ENCODE measurements around the gene PRR18.
"Not testable (repeated sequence)": the region's sequence is repeated elsewhere in the genome, so short reads cannot be mapped to it uniquely, and the experiment has no call there.

PRR18 gene, protein sequence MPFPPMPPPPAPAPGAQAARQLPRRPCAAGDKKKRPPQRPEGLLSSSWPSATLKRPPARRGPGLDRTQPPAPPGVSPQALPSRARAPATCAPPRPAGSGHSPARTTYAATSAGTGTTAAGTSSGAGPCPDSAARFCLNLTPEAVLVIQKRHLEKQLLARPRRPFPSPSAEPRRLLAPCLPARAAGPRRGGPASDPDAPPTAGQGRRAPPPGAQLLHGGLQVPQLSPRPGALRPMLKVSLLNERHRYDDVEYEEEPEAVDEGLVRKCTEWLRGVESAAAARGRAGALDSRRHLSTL

DNA sequence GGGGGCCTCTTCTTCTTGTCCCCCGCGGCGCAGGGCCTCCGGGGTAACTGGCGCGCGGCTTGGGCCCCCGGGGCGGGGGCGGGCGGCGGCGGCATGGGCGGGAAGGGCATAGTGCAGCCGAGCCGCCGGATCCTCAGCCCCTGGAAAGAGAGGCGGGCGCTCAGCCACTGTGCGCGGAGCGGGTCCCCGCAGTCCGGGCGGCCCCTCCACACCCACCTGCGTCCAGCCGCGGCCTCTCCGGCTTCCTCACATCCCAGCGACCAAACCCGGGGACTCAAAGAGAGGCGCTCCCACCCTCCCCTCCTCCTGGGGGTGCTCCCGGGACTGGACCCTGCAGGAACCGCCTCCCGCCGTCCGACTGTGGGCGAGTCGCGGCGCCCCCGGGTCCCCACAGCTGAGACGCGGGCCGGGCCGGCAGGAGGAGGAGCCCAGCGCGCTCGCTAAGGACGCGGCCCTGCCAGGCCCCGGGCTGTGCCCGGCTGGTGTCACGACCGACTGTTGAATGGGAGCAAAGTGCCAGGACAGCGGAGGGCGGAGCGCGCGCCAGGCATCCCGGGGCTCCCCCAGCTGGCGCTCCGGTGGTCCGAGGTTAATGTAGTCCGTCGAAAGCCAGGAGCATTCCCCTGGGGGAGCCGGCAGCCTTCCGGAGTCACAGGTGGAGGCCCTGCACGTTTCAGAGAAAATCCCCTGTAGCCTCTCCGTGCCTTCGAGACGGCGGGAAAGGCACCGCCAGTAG, at the start of gene PRR18:
Gene PRR18, minus strand, starts transcription at position 360 of the 736 bp plus-strand sequence. Its CDS starts 250 bp downstream, at position 110.
- no peak for DNase-seq (ENCODE audit: low read depth)

DNA sequence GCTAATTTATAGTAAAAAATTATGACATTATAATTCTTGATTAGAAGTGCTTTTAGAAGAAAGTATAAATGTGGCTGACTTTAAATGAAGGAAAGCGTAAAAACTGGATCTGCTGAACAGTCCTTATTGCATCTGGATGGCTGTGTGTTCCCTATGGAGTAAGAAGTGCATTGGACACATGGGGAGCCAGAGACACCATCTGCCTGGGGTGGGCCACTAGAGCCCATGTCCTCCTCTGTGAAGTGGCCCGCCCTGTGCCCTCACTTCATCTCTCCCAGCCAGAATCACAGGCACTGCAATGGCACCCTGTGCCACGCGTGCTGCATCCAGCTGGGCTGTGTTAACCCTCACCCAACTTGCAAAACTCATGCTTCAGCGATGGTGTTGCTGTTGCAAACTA, 47.4 kb upstream of the PRR18 start:
- no peak for DNase-seq (ENCODE audit: low read depth)

- no peak for DNase-seq (ENCODE audit: low read depth)
Measured at GRCh38 chr6:166354965-166355364, 46.8 kb upstream of the PRR18 start.

GRCh38 chr6:166354143-166354542, 46.0 kb upstream of the PRR18 start:
- DNase-seq (ENCODE audit: low read depth) = no peak

DNA sequence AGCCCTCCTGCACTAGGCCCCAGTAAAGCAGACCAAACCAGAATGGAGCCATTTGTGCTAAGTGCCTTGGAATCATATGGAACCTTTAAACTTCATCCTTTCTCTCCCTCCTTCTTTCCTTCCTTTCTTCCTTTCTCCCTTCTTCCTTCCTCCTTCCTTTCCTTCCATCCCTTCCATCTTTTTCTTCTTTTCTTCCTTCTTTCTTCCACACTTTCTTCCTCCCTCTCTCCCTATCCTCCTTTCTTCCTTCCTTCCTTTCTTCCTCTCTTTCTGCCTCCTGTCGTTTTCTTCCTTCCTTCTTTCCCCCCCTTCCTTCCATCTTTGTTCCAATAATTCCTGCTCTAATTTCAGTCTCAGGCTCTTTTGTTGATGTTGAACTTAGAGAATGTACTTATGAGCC, 45.3 kb upstream of the PRR18 start:
- no peak for DNase-seq (ENCODE audit: low read depth)

DNA sequence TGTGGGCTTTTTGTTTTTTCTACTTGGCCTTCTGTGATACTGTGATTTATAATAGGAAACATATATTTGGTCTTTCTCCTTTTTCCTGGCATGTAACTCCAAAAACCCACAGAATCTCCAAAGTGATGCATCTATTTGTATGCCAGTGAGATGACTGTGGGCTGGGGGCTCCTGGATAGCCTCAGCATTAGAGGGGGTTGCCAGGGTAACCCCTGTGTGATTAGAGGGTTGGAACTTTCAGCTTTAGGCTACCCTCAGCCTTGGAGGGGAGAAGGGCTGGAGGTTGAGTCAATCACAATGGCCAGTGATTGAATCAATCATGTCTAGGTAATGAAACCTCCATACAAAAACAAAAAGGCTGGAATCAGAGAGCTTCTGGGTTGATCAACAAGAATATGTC, 44.7 kb upstream of the PRR18 start:
- no peak for DNase-seq (ENCODE audit: low read depth)

GRCh38 chr6:166351715-166352285, 43.6 kb upstream of the PRR18 start:
- no peak for DNase-seq (ENCODE audit: low read depth)

- DNase-seq (ENCODE audit: low read depth) = no peak
Measured at GRCh38 chr6:166348305-166348949, 40.2 kb upstream of the PRR18 start.

DNA sequence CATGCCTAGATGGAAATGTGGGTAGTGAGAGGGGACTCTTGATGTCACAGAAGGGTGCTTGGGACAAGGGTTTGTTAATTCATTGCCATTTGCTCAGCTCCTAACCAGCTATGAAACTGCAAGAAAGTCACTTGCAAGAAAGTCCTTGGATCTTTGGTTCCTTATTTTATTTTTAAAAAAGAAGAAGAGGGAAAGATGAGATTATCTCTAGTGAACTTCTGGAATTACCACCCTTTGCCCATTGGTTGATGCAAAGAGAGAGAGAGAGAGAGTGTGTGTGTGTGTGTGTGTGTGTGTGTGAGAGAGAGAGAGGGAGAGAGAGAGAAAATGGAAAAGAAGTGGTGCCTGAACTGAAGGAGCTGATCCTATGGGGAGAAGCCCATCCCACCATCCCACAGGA, 38.8 kb upstream of the PRR18 start:
- no peak for DNase-seq (ENCODE audit: low read depth)

GRCh38 chr6:166346449-166346848, 38.3 kb upstream of the PRR18 start:
- no peak for DNase-seq (ENCODE audit: low read depth)

GRCh38 chr6:166345672-166346071, 37.5 kb upstream of the PRR18 start:
- not testable (repeated sequence) for DNase-seq (ENCODE audit: low read depth)

- DNase-seq (ENCODE audit: low read depth) = not testable (repeated sequence)
Measured at GRCh38 chr6:166344921-166345320, 36.7 kb upstream of the PRR18 start.

DNA sequence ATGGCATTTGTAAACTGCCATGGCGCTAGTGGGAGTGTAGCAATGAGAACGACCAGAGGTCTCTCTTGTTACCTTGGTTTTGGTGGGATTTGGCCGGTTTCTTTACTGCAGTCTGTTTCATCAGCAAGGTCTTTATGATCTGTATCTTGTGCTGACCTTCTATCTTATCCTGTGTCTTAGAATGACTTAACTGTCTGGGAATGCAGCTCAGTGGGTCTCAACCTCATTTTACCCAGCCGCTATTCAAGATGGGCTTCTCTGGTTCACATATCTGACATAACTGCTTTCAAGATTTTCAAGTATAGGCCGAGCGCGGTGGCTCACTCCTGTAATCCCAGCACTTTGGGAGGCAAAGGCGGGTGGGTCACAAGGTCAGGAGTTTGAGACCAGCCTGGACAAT, 36.0 kb upstream of the PRR18 start:
- DNase-seq (ENCODE audit: low read depth) = no peak

GRCh38 chr6:166343150-166343487, 34.9 kb upstream of the PRR18 start:
- DNase-seq (ENCODE audit: low read depth) = no peak

- peak; percentile 79 for DNase-seq (ENCODE audit: low read depth)
Measured at GRCh38 chr6:166342349-166343149, 34.4 kb upstream of the PRR18 start, which contains the start of gene SFT2D1. Gene SFT2D1, minus strand, starts transcription at chr6:166342545. Its CDS starts 64 bp downstream, at chr6:166342481.

- DNase-seq (ENCODE audit: low read depth) = no peak
Measured at GRCh38 chr6:166341977-166342348, 33.8 kb upstream of the PRR18 start.

DNA sequence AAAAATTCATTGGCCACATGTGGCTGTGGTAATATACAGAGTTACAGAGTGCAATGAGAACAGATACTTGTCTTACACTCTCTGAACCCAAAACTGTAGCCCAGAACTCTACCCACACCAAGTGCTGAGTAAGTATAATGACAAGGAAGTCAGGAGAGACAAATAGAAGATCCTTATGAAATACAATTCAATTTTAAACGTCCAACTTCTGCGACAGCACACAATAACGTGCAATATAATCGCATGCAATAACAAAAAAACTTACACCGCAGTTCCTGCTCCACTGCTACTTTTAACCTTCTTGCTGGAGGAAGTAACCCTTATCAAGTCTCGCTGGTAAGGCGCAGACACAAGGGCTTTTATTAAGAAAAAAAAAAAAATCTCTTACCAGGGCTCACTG, 33.3 kb upstream of the PRR18 start:
- DNase-seq (ENCODE audit: low read depth) = no peak

GRCh38 chr6:166338854-166339253, 30.7 kb upstream of the PRR18 start:
- DNase-seq (ENCODE audit: low read depth) = no peak

DNA sequence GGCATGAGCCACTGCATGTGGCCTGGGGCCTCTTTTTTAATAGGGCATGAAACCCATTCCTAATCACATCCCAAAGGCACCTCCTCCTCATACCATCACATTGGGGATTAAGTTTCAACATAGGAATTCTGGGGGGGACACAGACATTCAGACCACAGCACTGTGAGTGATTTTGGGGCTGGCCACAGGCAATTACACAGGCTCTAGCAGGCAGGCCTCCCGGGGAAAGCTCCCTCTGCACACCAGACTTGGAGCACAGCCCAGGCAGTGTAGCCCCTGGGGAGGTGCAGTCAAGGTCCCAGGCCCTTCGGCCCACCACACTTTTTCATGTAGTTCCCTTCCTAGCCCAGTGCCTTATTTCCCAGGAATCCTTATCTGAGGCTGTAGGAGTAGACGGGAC, 28.7 kb upstream of the PRR18 start:
- no peak for DNase-seq (ENCODE audit: low read depth)

- no peak for DNase-seq (ENCODE audit: low read depth)
Measured at GRCh38 chr6:166335378-166336302, 27.4 kb upstream of the PRR18 start.

DNA sequence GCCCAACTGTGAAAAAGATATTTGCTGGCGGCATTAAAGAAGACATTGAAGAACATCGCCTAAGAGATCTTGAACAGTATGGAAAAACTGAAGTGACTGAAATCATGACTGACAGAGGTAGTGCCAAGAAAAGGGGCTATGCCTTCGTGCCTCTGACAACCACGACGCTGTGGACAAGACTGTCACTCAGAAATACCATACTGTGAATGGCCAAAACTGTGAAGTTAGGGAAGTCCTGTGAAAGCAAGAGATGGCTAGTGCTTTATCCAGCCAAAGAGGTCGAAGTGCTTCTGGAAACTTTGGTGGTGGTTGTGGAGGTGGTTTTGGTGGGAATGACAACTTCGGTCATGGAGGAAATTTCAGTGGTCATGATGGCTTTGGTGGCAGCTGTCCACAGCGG, 26.7 kb upstream of the PRR18 start:
- DNase-seq (ENCODE audit: low read depth) = no peak
